Uterus (tissue), 4 donors: ENCODE data around the gene MAD1L1. TPM values are rescaled to one million over a fixed set of nuclear protein-coding genes. Genes with fewer than 3 reads are reported as not detected.

ENCODE experiments used
- DNase-seq, 2 donors: peaks; one replicate each; pipeline ENCODE4 v3.0.0-alpha.2; 2019 to 2020
- H3K27ac ChIP-seq, 2 donors: fragments of 200-600 bp; sonication (generic); 1 replicate in 1 of 2; 2 replicates in 1 of 2; pipeline ENCODE4 v1.5.1; 2016 to 2018
- H3K27me3 ChIP-seq, 2 donors: fragments of 200-600 bp; sonication (generic); one replicate each; pipeline ENCODE4 v1.5.1; 2018 to 2019; ENCODE audit warnings: control low read depth in 1 of 2
- H3K36me3 ChIP-seq, 2 donors: fragments of 200-600 bp; sonication (generic); one replicate each; pipeline ENCODE4 v1.5.1; 2019; ENCODE audit warnings: control low read depth in 1 of 2
- H3K4me1 ChIP-seq, 2 donors: fragments of 200-600 bp; sonication (generic); one replicate each; pipeline ENCODE4 v1.5.1; 2018 to 2019; ENCODE audit warnings: control low read depth in 1 of 2
- H3K4me3 ChIP-seq, 2 donors: fragments of 200-600 bp; sonication (generic); 1 replicate in 1 of 2; 2 replicates in 1 of 2; pipeline ENCODE4 v1.5.1; 2018 to 2019; ENCODE audit warnings: mild to moderate bottlenecking in 1 of 2
- H3K9me3 ChIP-seq, 2 donors: fragments of 200-600 bp; sonication (generic); one replicate each; pipeline ENCODE4 v1.5.1; 2019; ENCODE audit warnings: control low read depth in 1 of 2
- POLR2A ChIP-seq, 2 donors: fragments of 450-650 bp; IDR thresholded peaks; one replicate each; pipeline ENCODE4 v1.6.1; 2016; ENCODE audit warnings: antibody characterized with exemption in 2 of 2, mild to moderate bottlenecking in 1 of 2, moderate library complexity in 1 of 2
- intact Hi-C: fragments of 100-400 bp; cut with DNase I; formaldehyde crosslinking; loops from one replicate; pipeline ENCODE4 v1.15.1; 2023; ENCODE audit warnings: low total_unique reads
- total RNA-seq, 4 donors: library from RNA; depleted of rRNA in 3 of 4; stranded (reverse); fragments of >200 nt in 3 of 4; gene quantifications; one replicate each; pipeline versions ENCODE4 v1.1.0 to v1.2.4, GENCODE V29; 2014 to 2023
- TF ChIP-seq, protein P1 (sequence below), 4 experiments: fragments of 200-600 bp in 2 of 4; fragments of 450-650 bp in 2 of 4; sonication (generic) in 2 of 4; IDR thresholded peaks; one replicate each; pipeline ENCODE4 v1.5.1; 2016 to 2019; ENCODE audit warnings: antibody characterized with exemption in 4 of 4, mild to moderate bottlenecking in 2 of 4, moderate library complexity in 1 of 4
- donor health status: DM: yes; HTN: yes; CAD: no.

MAD1L1 gene
- total RNA-seq, 4 donors from 2014 or later: 13.3 to 37.4 (median 33.1) TPM

- no peak for DNase-seq
- intact Hi-C loops: no loop called here
- Histone ChIP-seq H3K9me3 (no peaks in the 10 kb centered on the region), H3K4me3 (no peak overlapping the region), H3K4me1 (no peaks in the 10 kb centered on the region), H3K27ac (no peak overlapping the region), H3K36me3 (no peaks in the 10 kb centered on the region), H3K27me3 (no peaks in the 10 kb centered on the region)
- no peak for TF ChIP-seq POLR2A (IDR thresholded peaks at IDR 0.05)
- TF ChIP-seq, protein P1, sequence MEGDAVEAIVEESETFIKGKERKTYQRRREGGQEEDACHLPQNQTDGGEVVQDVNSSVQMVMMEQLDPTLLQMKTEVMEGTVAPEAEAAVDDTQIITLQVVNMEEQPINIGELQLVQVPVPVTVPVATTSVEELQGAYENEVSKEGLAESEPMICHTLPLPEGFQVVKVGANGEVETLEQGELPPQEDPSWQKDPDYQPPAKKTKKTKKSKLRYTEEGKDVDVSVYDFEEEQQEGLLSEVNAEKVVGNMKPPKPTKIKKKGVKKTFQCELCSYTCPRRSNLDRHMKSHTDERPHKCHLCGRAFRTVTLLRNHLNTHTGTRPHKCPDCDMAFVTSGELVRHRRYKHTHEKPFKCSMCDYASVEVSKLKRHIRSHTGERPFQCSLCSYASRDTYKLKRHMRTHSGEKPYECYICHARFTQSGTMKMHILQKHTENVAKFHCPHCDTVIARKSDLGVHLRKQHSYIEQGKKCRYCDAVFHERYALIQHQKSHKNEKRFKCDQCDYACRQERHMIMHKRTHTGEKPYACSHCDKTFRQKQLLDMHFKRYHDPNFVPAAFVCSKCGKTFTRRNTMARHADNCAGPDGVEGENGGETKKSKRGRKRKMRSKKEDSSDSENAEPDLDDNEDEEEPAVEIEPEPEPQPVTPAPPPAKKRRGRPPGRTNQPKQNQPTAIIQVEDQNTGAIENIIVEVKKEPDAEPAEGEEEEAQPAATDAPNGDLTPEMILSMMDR (IDR thresholded peaks at IDR 0.05): no peak
Observed at GRCh38 chr7:2031451-2031845, 201.3 kb downstream of the MAD1L1 start.

DNA sequence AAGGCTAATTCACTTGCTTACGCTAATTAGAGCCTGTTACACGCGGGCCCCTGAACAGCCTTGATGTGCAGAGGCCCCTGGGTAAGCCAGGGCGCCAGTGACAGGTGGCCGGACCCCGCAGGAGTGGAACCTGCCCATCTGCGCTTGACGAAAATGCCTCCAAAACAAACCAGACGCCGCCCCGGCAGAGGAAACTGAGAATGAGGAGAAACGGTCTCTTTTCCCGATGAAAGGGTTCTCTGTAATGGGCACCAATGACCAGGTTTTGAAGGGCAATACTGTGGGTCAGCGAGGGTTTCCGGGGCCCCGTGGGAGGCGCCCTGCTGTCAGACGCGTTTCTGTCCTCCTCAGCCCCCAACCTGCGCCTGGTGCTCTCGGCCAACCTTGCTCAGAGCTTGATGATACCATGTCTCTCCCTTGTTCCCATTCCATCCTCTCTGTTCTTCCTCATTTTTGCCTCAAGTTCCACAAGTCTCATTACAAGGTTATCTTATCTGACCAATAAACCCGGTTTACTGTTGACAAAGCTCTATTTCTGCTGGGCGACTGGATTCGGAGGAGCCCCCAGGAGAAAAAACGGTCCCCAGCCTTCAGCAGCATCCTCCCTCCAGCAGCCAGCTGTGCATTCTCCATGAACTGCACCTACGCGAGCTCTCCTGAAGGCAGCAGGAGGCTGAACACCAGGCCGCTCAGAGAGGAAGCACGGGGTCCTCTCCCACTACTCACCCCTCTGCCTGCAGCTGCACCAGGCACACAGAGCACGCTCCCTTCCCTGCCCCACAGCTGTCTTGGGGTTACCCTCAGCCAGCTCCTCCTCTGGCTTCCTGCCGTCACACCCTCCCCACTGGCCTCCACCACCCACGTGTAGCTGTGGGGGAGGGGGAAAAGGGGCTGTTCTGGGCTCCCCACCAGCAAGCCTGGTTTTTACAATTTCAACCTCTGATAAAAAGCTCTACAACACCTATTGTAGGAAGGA, 202.0 kb downstream of the MAD1L1 start:
- no peak for DNase-seq
- no peaks in the 10 kb centered on the region for H3K27me3 ChIP-seq
- no peaks in the 10 kb centered on the region for H3K4me1 ChIP-seq
- intact Hi-C loops: no loop called here
- no peaks in the 10 kb centered on the region for H3K9me3 ChIP-seq
- no peak overlapping the region for H3K27ac ChIP-seq
- H3K4me3 ChIP-seq: no peak overlapping the region
- TF ChIP-seq POLR2A (IDR thresholded peaks at IDR 0.05): no peak
- TF ChIP-seq, protein P1 (IDR thresholded peaks at IDR 0.05): no peak
- H3K36me3 ChIP-seq: no peaks in the 10 kb centered on the region

- Histone ChIP-seq H3K36me3 (no peaks in the 10 kb centered on the region), H3K27me3 (no peaks in the 10 kb centered on the region), H3K27ac (no peak overlapping the region), H3K4me3 (no peak overlapping the region), H3K4me1 (no peaks in the 10 kb centered on the region), H3K9me3 (peaks cover 0 to 6% of the 10 kb centered on the region in 2 donors)
- no peak for TF ChIP-seq POLR2A (IDR thresholded peaks at IDR 0.05)
- intact Hi-C loops: no loop called here
- DNase-seq: no peak
Observed at GRCh38 chr7:2029936-2030335, 202.8 kb downstream of the MAD1L1 start.

DNA sequence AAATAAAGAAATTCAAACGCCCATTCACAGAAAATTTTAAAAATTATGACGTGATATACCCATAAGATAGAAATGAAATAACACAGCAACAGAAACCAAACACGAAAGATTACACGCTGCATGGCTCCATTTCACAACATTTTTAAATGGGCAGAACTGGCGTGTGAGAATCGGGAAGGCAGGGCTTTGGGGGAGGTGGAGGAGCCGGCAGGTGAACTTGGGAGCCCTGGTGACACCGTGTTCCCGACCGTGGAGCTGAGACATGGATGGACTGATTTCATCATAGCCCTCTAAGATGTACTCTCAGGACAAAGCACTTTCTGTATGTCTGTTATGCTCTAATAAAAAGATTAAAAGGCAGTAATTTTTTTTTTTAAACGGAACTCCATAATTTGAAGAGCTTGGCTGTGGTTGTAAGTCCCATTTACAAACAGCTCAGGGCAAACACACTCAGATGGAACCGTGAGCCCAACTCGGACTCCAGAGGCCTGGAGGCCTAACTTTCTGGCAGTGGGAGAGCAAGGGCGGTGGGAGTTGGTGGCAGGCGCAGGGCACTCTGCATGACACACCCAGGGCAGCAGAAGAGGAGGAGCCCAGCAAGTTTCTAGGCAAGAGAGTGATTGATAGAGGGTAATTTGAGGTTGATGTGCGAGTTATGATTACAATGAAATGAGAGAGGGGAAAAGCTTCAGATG, 203.4 kb downstream of the MAD1L1 start:
- H3K27ac ChIP-seq: no peak overlapping the region
- peaks cover 0 to 6% of the 10 kb centered on the region in 2 donors for H3K9me3 ChIP-seq
- TF ChIP-seq, protein P1 (IDR thresholded peaks at IDR 0.05): no peak
- no peak for TF ChIP-seq POLR2A (IDR thresholded peaks at IDR 0.05)
- no peak overlapping the region for H3K4me3 ChIP-seq
- H3K4me1 ChIP-seq: no peaks in the 10 kb centered on the region
- H3K36me3 ChIP-seq: no peaks in the 10 kb centered on the region
- DNase-seq: no peak
- no peaks in the 10 kb centered on the region for H3K27me3 ChIP-seq
- intact Hi-C loops: no loop called here

DNA sequence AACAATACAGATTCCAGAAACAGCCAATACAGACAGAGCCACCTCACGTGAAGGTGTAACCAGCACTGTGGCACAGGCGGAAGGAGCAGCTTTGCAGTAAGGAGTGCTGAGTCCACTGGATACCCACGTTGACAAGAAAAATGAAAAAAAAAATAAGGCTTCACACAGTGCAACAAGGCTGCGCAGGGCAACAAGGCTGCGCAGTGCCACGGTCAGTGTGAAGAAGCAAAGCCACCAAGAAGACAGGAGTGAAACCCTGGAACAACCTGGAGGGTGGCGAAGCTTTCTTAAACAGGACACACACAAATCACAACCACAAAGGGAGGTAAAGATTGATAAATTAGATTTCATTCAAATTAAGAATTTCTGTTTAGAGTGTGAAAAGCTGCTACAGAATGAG, 204.0 kb downstream of the MAD1L1 start:
- Histone ChIP-seq H3K9me3 (peaks cover 0 to 6% of the 10 kb centered on the region in 2 donors), H3K27ac (no peak overlapping the region), H3K27me3 (no peaks in the 10 kb centered on the region), H3K36me3 (no peaks in the 10 kb centered on the region), H3K4me3 (no peak overlapping the region), H3K4me1 (no peaks in the 10 kb centered on the region)
- DNase-seq: no peak
- intact Hi-C loops: no loop called here
- TF ChIP-seq, protein P1 (IDR thresholded peaks at IDR 0.05): no peak
- TF ChIP-seq POLR2A (IDR thresholded peaks at IDR 0.05): no peak
